ENCODE data around the gene ZNF516.

ZNF516 gene

DNA sequence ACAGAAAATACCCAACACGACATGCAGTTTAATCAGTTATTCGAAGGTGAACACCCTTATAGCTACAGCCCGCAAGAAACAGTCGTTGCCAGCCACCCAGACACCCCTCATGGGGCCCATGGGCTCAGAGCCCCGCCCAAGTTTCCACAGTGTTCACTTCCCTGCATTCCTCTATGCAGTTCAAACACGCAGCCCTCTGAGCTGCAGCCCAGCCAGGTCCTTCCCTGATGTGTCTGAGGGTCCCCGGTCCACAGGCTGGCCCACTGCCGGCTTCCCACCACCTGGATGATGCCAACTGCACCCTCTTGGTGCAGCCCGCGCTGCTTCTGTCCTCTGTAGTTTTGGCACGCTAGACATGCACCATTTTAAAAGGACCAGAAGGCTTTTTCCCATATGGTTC is 87.4 kb downstream of the ZNF516 start:
- H4K91ac ChIP-seq (ENCODE audit: low read length), result no peak overlapping the region
- peaks cover 9 to 45% of the 10 kb centered on the region in 2 experiments for H3K36me3 ChIP-seq (ENCODE audit: control insufficient read depth in 1 of 2, insufficient read depth in 2 of 2, low read depth in 1 of 2, low read length in 2 of 2)
- H3K4ac ChIP-seq (ENCODE audit: low read depth in 1 of 2, low read length in 2 of 2), result no peak overlapping the region
- peaks cover 18% of the 10 kb centered on the region for H3K4me1 ChIP-seq (ENCODE audit: control insufficient read depth, insufficient read depth, low read depth, low read length)
- no peak overlapping the region for H2AK5ac ChIP-seq (ENCODE audit: low read length, severe bottlenecking)
- H2BK15ac ChIP-seq (ENCODE audit: low read depth, poor library complexity, severe bottlenecking), result no peak overlapping the region
- no peak overlapping the region for H4K8ac ChIP-seq (ENCODE audit: low read length)
- no peak overlapping the region for H3K9ac ChIP-seq (ENCODE audit: low read length)
- H2AFZ ChIP-seq (ENCODE audit: low read depth, low read length), result no peak overlapping the region
- H3K14ac ChIP-seq (ENCODE audit: low read length in 2 of 2), result no peak overlapping the region
- peaks cover 54% of the 10 kb centered on the region for H3K79me1 ChIP-seq (replicated peaks; ENCODE audit: low read length, poor library complexity, severe bottlenecking)
- no peak overlapping the region for H3K4me2 ChIP-seq (ENCODE audit: low read length, poor library complexity, severe bottlenecking)
- H3K18ac ChIP-seq (ENCODE audit: low read depth in 1 of 2, low read length in 2 of 2), result no peak overlapping the region
- no peak for DNase-seq
- no peak overlapping the region for H3K27ac ChIP-seq (ENCODE audit: low read length, poor library complexity, severe bottlenecking)
- no peak overlapping the region for H3K4me3 ChIP-seq (ENCODE audit: insufficient read depth in 1 of 2, low read depth in 1 of 2, low read length in 2 of 2)
- 88% methylated on average over 11 of the region's 11 CpGs for WGBS
- H3K9me3 ChIP-seq (ENCODE audit: control insufficient read depth, low read length), result no peaks in the 10 kb centered on the region
- no peak overlapping the region for H2BK120ac ChIP-seq (ENCODE audit: low read depth, low read length)
- no peaks in the 10 kb centered on the region for H3K27me3 ChIP-seq (ENCODE audit: control insufficient read depth in 1 of 2, insufficient read depth in 1 of 2, low read length in 2 of 2)
- H2BK5ac ChIP-seq (ENCODE audit: low read depth, low read length, poor library complexity, severe bottlenecking), result no peak overlapping the region
- H2BK12ac ChIP-seq (ENCODE audit: low read length in 2 of 2), result no peak overlapping the region
- H3K23ac ChIP-seq (ENCODE audit: low read length in 2 of 2), result no peak overlapping the region

DNA sequence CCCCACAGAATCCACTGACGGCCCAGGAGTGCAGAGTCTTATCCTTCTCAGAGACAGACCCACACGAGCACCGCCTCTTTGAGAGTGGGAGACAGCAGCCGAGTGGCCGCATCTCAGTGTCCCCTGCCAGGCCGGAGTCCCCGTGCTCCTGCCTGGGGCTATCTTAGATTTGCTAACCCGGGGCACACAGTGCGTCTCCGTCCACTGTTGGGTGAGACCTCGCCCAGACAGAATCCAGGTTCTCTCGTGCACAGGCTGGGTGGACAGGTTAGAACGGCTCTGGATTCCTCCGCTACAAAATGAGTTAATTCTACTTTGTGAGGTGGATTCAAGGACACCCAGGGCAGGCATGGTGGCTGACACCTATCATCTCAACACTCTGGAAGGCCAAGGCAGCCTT is 88.3 kb downstream of the ZNF516 start:
- Histone ChIP-seq H2BK12ac (ENCODE audit: low read length in 2 of 2) (no peak overlapping the region), H4K8ac (ENCODE audit: low read length) (no peak overlapping the region), H3K4me1 (ENCODE audit: control insufficient read depth, insufficient read depth, low read depth, low read length) (peaks cover 11% of the 10 kb centered on the region), H3K14ac (ENCODE audit: low read length in 2 of 2) (no peak overlapping the region), H2BK5ac (ENCODE audit: low read depth, low read length, poor library complexity, severe bottlenecking) (no peak overlapping the region), H2AK5ac (ENCODE audit: low read length, severe bottlenecking) (no peak overlapping the region), H3K9me3 (ENCODE audit: control insufficient read depth, low read length) (no peaks in the 10 kb centered on the region), H3K18ac (ENCODE audit: low read depth in 1 of 2, low read length in 2 of 2) (no peak overlapping the region), H2BK120ac (ENCODE audit: low read depth, low read length) (no peak overlapping the region), H3K4me3 (ENCODE audit: insufficient read depth in 1 of 2, low read depth in 1 of 2, low read length in 2 of 2) (no peak overlapping the region), H4K91ac (ENCODE audit: low read length) (no peak overlapping the region), H2BK15ac (ENCODE audit: low read depth, poor library complexity, severe bottlenecking) (no peak overlapping the region), H3K4me2 (ENCODE audit: low read length, poor library complexity, severe bottlenecking) (no peak overlapping the region), H3K27me3 (ENCODE audit: control insufficient read depth in 1 of 2, insufficient read depth in 1 of 2, low read length in 2 of 2) (no peaks in the 10 kb centered on the region), H3K79me1 (replicated peaks; ENCODE audit: low read length, poor library complexity, severe bottlenecking) (peaks cover 55% of the 10 kb centered on the region), H3K36me3 (ENCODE audit: control insufficient read depth in 1 of 2, insufficient read depth in 2 of 2, low read depth in 1 of 2, low read length in 2 of 2) (peaks cover 15 to 54% of the 10 kb centered on the region in 2 experiments), H2AFZ (ENCODE audit: low read depth, low read length) (no peak overlapping the region), H3K4ac (ENCODE audit: low read depth in 1 of 2, low read length in 2 of 2) (no peak overlapping the region), H3K9ac (ENCODE audit: low read length) (no peak overlapping the region), H3K27ac (ENCODE audit: low read length, poor library complexity, severe bottlenecking) (no peak overlapping the region), H3K23ac (ENCODE audit: low read length in 2 of 2) (no peak overlapping the region)
- DNase-seq, result no peak
- 96% methylated on average over 14 of the region's 14 CpGs for WGBS

- Histone ChIP-seq H4K91ac (ENCODE audit: low read length) (no peak overlapping the region), H3K4me1 (ENCODE audit: control insufficient read depth, insufficient read depth, low read depth, low read length) (peaks cover 8% of the 10 kb centered on the region), H2BK12ac (ENCODE audit: low read length in 2 of 2) (no peak overlapping the region), H3K27ac (ENCODE audit: low read length, poor library complexity, severe bottlenecking) (no peak overlapping the region), H3K4me2 (ENCODE audit: low read length, poor library complexity, severe bottlenecking) (no peak overlapping the region), H2BK15ac (ENCODE audit: low read depth, poor library complexity, severe bottlenecking) (no peak overlapping the region), H3K18ac (ENCODE audit: low read depth in 1 of 2, low read length in 2 of 2) (no peak overlapping the region), H2BK5ac (ENCODE audit: low read depth, low read length, poor library complexity, severe bottlenecking) (no peak overlapping the region), H3K14ac (ENCODE audit: low read length in 2 of 2) (no peak overlapping the region), H2AFZ (ENCODE audit: low read depth, low read length) (no peak overlapping the region), H3K23ac (ENCODE audit: low read length in 2 of 2) (no peak overlapping the region), H4K8ac (ENCODE audit: low read length) (no peak overlapping the region), H2BK120ac (ENCODE audit: low read depth, low read length) (no peak overlapping the region), H3K9me3 (ENCODE audit: control insufficient read depth, low read length) (no peaks in the 10 kb centered on the region), H3K36me3 (ENCODE audit: control insufficient read depth in 1 of 2, insufficient read depth in 2 of 2, low read depth in 1 of 2, low read length in 2 of 2) (peaks cover 15 to 56% of the 10 kb centered on the region in 2 experiments), H3K27me3 (ENCODE audit: control insufficient read depth in 1 of 2, insufficient read depth in 1 of 2, low read length in 2 of 2) (no peaks in the 10 kb centered on the region), H3K4me3 (ENCODE audit: insufficient read depth in 1 of 2, low read depth in 1 of 2, low read length in 2 of 2) (no peak overlapping the region), H3K9ac (ENCODE audit: low read length) (no peak overlapping the region), H3K4ac (ENCODE audit: low read depth in 1 of 2, low read length in 2 of 2) (no peak overlapping the region), H3K79me1 (replicated peaks; ENCODE audit: low read length, poor library complexity, severe bottlenecking) (peaks cover 55% of the 10 kb centered on the region), H2AK5ac (ENCODE audit: low read length, severe bottlenecking) (no peak overlapping the region)
- peak; percentile 48 for DNase-seq
- WGBS, result 80% methylated on average over 37 of the region's 37 CpGs
Observed at GRCh38 chr18:76405681-76406356, 89.2 kb downstream of the ZNF516 start.

DNA sequence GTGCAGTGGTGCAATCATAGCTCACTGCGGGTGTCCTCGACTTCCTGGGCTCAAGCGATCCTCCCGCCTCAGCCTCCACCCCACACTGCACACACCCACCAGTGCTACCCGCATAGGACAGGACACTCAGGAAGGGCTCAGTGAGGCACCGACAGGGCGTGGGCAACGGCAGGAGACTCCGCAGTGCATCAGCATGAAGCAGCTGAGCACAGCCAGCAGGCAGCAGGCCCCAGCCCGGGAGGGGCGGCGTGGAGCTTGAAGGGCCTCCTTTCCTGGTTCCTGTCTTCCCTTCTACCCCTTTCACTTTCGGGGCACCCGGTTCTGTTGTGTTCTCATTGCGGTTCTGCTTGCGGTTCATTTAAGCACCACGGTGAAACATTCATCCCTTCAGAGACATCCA is 89.8 kb downstream of the ZNF516 start:
- H4K91ac ChIP-seq (ENCODE audit: low read length), result no peak overlapping the region
- DNase-seq, result no peak
- H3K23ac ChIP-seq (ENCODE audit: low read length in 2 of 2), result no peak overlapping the region
- H3K14ac ChIP-seq (ENCODE audit: low read length in 2 of 2), result no peak overlapping the region
- no peak overlapping the region for H2BK15ac ChIP-seq (ENCODE audit: low read depth, poor library complexity, severe bottlenecking)
- WGBS, result 90% methylated on average over 17 of the region's 17 CpGs
- peaks cover 56% of the 10 kb centered on the region for H3K79me1 ChIP-seq (replicated peaks; ENCODE audit: low read length, poor library complexity, severe bottlenecking)
- H3K27me3 ChIP-seq (ENCODE audit: control insufficient read depth in 1 of 2, insufficient read depth in 1 of 2, low read length in 2 of 2), result no peaks in the 10 kb centered on the region
- H2BK5ac ChIP-seq (ENCODE audit: low read depth, low read length, poor library complexity, severe bottlenecking), result no peak overlapping the region
- no peak overlapping the region for H3K4ac ChIP-seq (ENCODE audit: low read depth in 1 of 2, low read length in 2 of 2)
- H2BK12ac ChIP-seq (ENCODE audit: low read length in 2 of 2), result no peak overlapping the region
- H2AK5ac ChIP-seq (ENCODE audit: low read length, severe bottlenecking), result no peak overlapping the region
- H3K9me3 ChIP-seq (ENCODE audit: control insufficient read depth, low read length), result no peaks in the 10 kb centered on the region
- no peak overlapping the region for H2AFZ ChIP-seq (ENCODE audit: low read depth, low read length)
- H4K8ac ChIP-seq (ENCODE audit: low read length), result no peak overlapping the region
- H3K4me1 ChIP-seq (ENCODE audit: control insufficient read depth, insufficient read depth, low read depth, low read length), result peaks cover 8% of the 10 kb centered on the region
- H3K18ac ChIP-seq (ENCODE audit: low read depth in 1 of 2, low read length in 2 of 2), result no peak overlapping the region
- H3K4me3 ChIP-seq (ENCODE audit: insufficient read depth in 1 of 2, low read depth in 1 of 2, low read length in 2 of 2), result no peak overlapping the region
- no peak overlapping the region for H3K27ac ChIP-seq (ENCODE audit: low read length, poor library complexity, severe bottlenecking)
- peaks cover 15 to 56% of the 10 kb centered on the region in 2 experiments for H3K36me3 ChIP-seq (ENCODE audit: control insufficient read depth in 1 of 2, insufficient read depth in 2 of 2, low read depth in 1 of 2, low read length in 2 of 2)
- H3K4me2 ChIP-seq (ENCODE audit: low read length, poor library complexity, severe bottlenecking), result no peak overlapping the region
- H2BK120ac ChIP-seq (ENCODE audit: low read depth, low read length), result no peak overlapping the region
- H3K9ac ChIP-seq (ENCODE audit: low read length), result no peak overlapping the region
